ENCODE measurements around the gene ATP1B2.
"Not testable (repeated sequence)": the region's sequence is repeated elsewhere in the genome, so short reads cannot be mapped to it uniquely, and the experiment has no call there.

Gene ATP1B2

GRCh38 chr17:7634384-7634783 lies 16.3 kb upstream of the ATP1B2 start:
- in situ Hi-C loops (cut with HindIII; ENCODE audit: low sequenced_read_pairs): no loop called here
- peak; percentile 9 for DNase-seq (ENCODE audit: low read depth, low spot score)

GRCh38 chr17:7636163-7636562 lies 14.6 kb upstream of the ATP1B2 start:
- H3K4me3 ChIP-seq (ENCODE audit: low read depth, low read length): no peak overlapping the region
- in situ Hi-C loops (cut with HindIII; ENCODE audit: low sequenced_read_pairs): no loop called here
- TF ChIP-seq CTCF (IDR thresholded peaks at IDR 0.05; ENCODE audit: low read depth, low read length): no peak
- DNase-seq (ENCODE audit: low read depth, low spot score): no peak

More at GRCh38 chr17:7634384-7634783, 16.3 kb upstream of the ATP1B2 start:
- H3K4me3 ChIP-seq (ENCODE audit: low read depth, low read length): no peak overlapping the region
- peak; percentile 70 for TF ChIP-seq CTCF (IDR thresholded peaks at IDR 0.05; ENCODE audit: low read depth, low read length)

- no peak overlapping the region for H3K4me3 ChIP-seq (ENCODE audit: low read depth, low read length)
- in situ Hi-C loops (cut with HindIII; ENCODE audit: low sequenced_read_pairs): no loop called here
- no peak for TF ChIP-seq CTCF (IDR thresholded peaks at IDR 0.05; ENCODE audit: low read depth, low read length)
- no peak for DNase-seq (ENCODE audit: low read depth, low spot score)
These were observed 9.9 kb upstream of the ATP1B2 start for GRCh38 chr17:7640783-7641182.

GRCh38 chr17:7641635-7642034 lies 9.1 kb upstream of the ATP1B2 start:
- in situ Hi-C loops (cut with HindIII; ENCODE audit: low sequenced_read_pairs): not testable (repeated sequence)

GRCh38 chr17:7644775-7645174 lies 6.0 kb upstream of the ATP1B2 start:
- DNase-seq (ENCODE audit: low read depth, low spot score): no peak
- in situ Hi-C loops (cut with HindIII; ENCODE audit: low sequenced_read_pairs): no loop called here
- TF ChIP-seq CTCF (IDR thresholded peaks at IDR 0.05; ENCODE audit: low read depth, low read length): no peak

More at GRCh38 chr17:7641635-7642034, 9.1 kb upstream of the ATP1B2 start:
- DNase-seq (ENCODE audit: low read depth, low spot score); H3K4me3 ChIP-seq (ENCODE audit: low read depth, low read length): not testable (repeated sequence)

GRCh38 chr17:7646457-7646856 lies 4.3 kb upstream of the ATP1B2 start:
- in situ Hi-C loops (cut with HindIII; ENCODE audit: low sequenced_read_pairs): no loop called here
- no peak overlapping the region for H3K4me3 ChIP-seq (ENCODE audit: low read depth, low read length)
- TF ChIP-seq CTCF (IDR thresholded peaks at IDR 0.05; ENCODE audit: low read depth, low read length): no peak
- no peak for DNase-seq (ENCODE audit: low read depth, low spot score)

More at GRCh38 chr17:7644775-7645174, 6.0 kb upstream of the ATP1B2 start:
- H3K4me3 ChIP-seq (ENCODE audit: low read depth, low read length): no peak overlapping the region

GRCh38 chr17:7647018-7647417 lies 3.7 kb upstream of the ATP1B2 start:
- TF ChIP-seq CTCF (IDR thresholded peaks at IDR 0.05; ENCODE audit: low read depth, low read length): no peak
- DNase-seq (ENCODE audit: low read depth, low spot score): no peak
- H3K4me3 ChIP-seq (ENCODE audit: low read depth, low read length): no peak overlapping the region
- in situ Hi-C loops (cut with HindIII; ENCODE audit: low sequenced_read_pairs): no loop called here
